Hepatocyte (in vitro differentiated cells): ENCODE measurements around the gene COL28A1. TPM values are rescaled to one million over a fixed set of nuclear protein-coding genes. Genes with fewer than 3 reads are reported as not detected.

Experiments
- DNase-seq: peaks from one replicate; pipeline ENCODE4 v3.0.0-alpha.2; 2016; ENCODE audit warnings: low spot score
- H2AFZ ChIP-seq: fragments of 200-600 bp; sonication (generic); 2 replicates; pipeline ENCODE4 v1.6.0; 2016; ENCODE audit warnings: antibody characterized with exemption, mild to moderate bottlenecking
- H3K27ac ChIP-seq: fragments of 200-600 bp; sonication (generic); 2 replicates; pipeline ENCODE4 v1.5.1; 2016; ENCODE audit warnings: mild to moderate bottlenecking
- H3K27me3 ChIP-seq: fragments of 200-600 bp; sonication (generic); 2 replicates; pipeline ENCODE4 v1.6.1; 2016
- H3K36me3 ChIP-seq: fragments of 200-600 bp; sonication (generic); replicated peaks from 2 replicates; pipeline ENCODE4 v1.5.1; 2016; ENCODE audit warnings: low read depth; ENCODE audit not compliant: insufficient read depth
- H3K4me1 ChIP-seq: fragments of 200-600 bp; sonication (generic); 2 replicates; pipeline ENCODE4 v1.5.1; 2016; ENCODE audit warnings: mild to moderate bottlenecking, moderate library complexity; ENCODE audit not compliant: insufficient read depth
- H3K4me2 ChIP-seq: fragments of 200-600 bp; sonication (generic); 2 replicates; pipeline ENCODE4 v1.6.0; 2016
- H3K4me3 ChIP-seq: fragments of 200-600 bp; sonication (generic); 2 replicates; pipeline ENCODE4 v1.5.1; 2016; ENCODE audit warnings: mild to moderate bottlenecking
- H3K79me2 ChIP-seq: fragments of 200-600 bp; sonication (generic); 2 replicates; pipeline ENCODE4 v1.6.0; 2017; ENCODE audit warnings: mild to moderate bottlenecking
- H3K9me2 ChIP-seq: fragments of 200-600 bp; sonication (generic); replicated peaks from 2 replicates; pipeline ENCODE4 v1.6.0; 2017; ENCODE audit warnings: mild to moderate bottlenecking; ENCODE audit not compliant: insufficient read depth
- H3K9me3 ChIP-seq: fragments of 200-600 bp; sonication (generic); 2 replicates; pipeline ENCODE4 v1.5.1; 2016; ENCODE audit warnings: low read depth, mild to moderate bottlenecking
- H4K20me1 ChIP-seq: fragments of 200-600 bp; sonication (generic); 2 replicates; pipeline ENCODE4 v1.6.0; 2016; ENCODE audit warnings: mild to moderate bottlenecking; ENCODE audit not compliant: insufficient read depth, poor library complexity, severe bottlenecking
- CTCF ChIP-seq: fragments of 200-600 bp; sonication (generic); IDR thresholded peaks from 2 replicates; pipeline ENCODE4 v1.5.1; 2016; ENCODE audit warnings: antibody characterized with exemption, mild to moderate bottlenecking; ENCODE audit not compliant: poor library complexity
- EZH2 ChIP-seq: fragments of 200-600 bp; sonication (generic); IDR thresholded peaks from 2 replicates; pipeline ENCODE4 v1.6.1; 2016; ENCODE audit warnings: antibody characterized with exemption, mild to moderate bottlenecking, borderline replicate concordance
- EZH2phosphoT487 ChIP-seq: fragments of 200-600 bp; sonication (generic); IDR thresholded peaks from one replicate; pipeline ENCODE4 v1.6.1; 2018; ENCODE audit warnings: antibody characterized with exemption, mild to moderate bottlenecking, low read depth, moderate library complexity; ENCODE audit not compliant: unreplicated experiment, severe bottlenecking
- WGBS: methylation state at CpG from one replicate; pipeline ENCODE4 v1.1.6; 2016; ENCODE audit warnings: low lambda C conversion rate; ENCODE audit errors: missing lambda C conversion rate; 5-methylcytosine and 5-hydroxymethylcytosine counted together
- polyA plus RNA-seq: library from polyadenylated mRNA; unstranded; fragments of >200 nt; fragmentation: Nextera tagmentation; extraction: Ambion mirVana; gene quantifications from 2 replicates; pipeline ENCODE4 v1.2.1, GENCODE V29; 2016
- total RNA-seq: library from RNA; depleted of rRNA; stranded (reverse); fragments of >200 nt; gene quantifications from 2 replicates; pipeline ENCODE4 v1.2.3, GENCODE V29; 2014

The COL28A1 gene
- total and polyA plus RNA-seq, 2 experiments from 2014 or later: 0.28 to 0.47 TPM

GRCh38 chr7:7418997-7419396 is 116.7 kb downstream of the COL28A1 start:
- Histone ChIP-seq H3K4me3 (no peak overlapping the region), H3K27me3 (no peaks in the 10 kb centered on the region), H3K9me3 (no peaks in the 10 kb centered on the region), H3K4me1 (no peaks in the 10 kb centered on the region), H2AFZ (no peak overlapping the region), H3K9me2 (no peaks in the 10 kb centered on the region), H3K79me2 (no peaks in the 10 kb centered on the region), H3K4me2 (no peak overlapping the region), H4K20me1 (no peaks in the 10 kb centered on the region), H3K36me3 (no peaks in the 10 kb centered on the region), H3K27ac (no peak overlapping the region)
- WGBS: 98% methylated on average over 2 of the region's 2 CpGs
- TF ChIP-seq EZH2phosphoT487 (no peak), EZH2 (no peak), CTCF (no peak)
- DNase-seq: no peak

GRCh38 chr7:7417851-7418250 is 117.8 kb downstream of the COL28A1 start:
- no peak overlapping the region for H2AFZ ChIP-seq
- 93% methylated on average over 3 of the region's 3 CpGs for WGBS
- TF ChIP-seq CTCF (no peak), EZH2 (no peak), EZH2phosphoT487 (no peak)

GRCh38 chr7:7417414-7417813 is 118.3 kb downstream of the COL28A1 start:
- no peaks in the 10 kb centered on the region for H3K36me3 ChIP-seq
- H3K79me2 ChIP-seq: no peaks in the 10 kb centered on the region
- no peaks in the 10 kb centered on the region for H3K9me3 ChIP-seq
- no peaks in the 10 kb centered on the region for H3K27me3 ChIP-seq
- H3K27ac ChIP-seq: no peak overlapping the region
- DNase-seq: no peak
- no peak overlapping the region for H3K4me2 ChIP-seq
- WGBS: 93% methylated on average over 2 of the region's 2 CpGs
- H3K9me2 ChIP-seq: no peaks in the 10 kb centered on the region
- no peak overlapping the region for H3K4me3 ChIP-seq
- no peaks in the 10 kb centered on the region for H4K20me1 ChIP-seq
- no peak overlapping the region for H2AFZ ChIP-seq
- no peaks in the 10 kb centered on the region for H3K4me1 ChIP-seq
- TF ChIP-seq EZH2phosphoT487 (no peak), CTCF (no peak), EZH2 (no peak)

More at GRCh38 chr7:7417851-7418250, 117.8 kb downstream of the COL28A1 start:
- Histone ChIP-seq H3K27ac (no peak overlapping the region), H3K79me2 (no peaks in the 10 kb centered on the region), H3K4me1 (no peaks in the 10 kb centered on the region), H3K4me2 (no peak overlapping the region), H3K36me3 (no peaks in the 10 kb centered on the region), H3K27me3 (no peaks in the 10 kb centered on the region), H4K20me1 (no peaks in the 10 kb centered on the region), H3K9me3 (no peaks in the 10 kb centered on the region), H3K4me3 (no peak overlapping the region), H3K9me2 (no peaks in the 10 kb centered on the region)
- no peak for DNase-seq
